DOHH2 (cell line): Measurements from ENCODE around the gene CLIP3.

ENCODE experiments used
- EZH2phosphoT487 ChIP-seq: fragments of 200-600 bp; sonication (generic); IDR thresholded peaks from 2 replicates; pipeline ENCODE4 v1.6.1; 2017; ENCODE audit warnings: borderline replicate concordance, mild to moderate bottlenecking, antibody characterized with exemption, low read length, moderate library complexity, mixed read lengths
- TF ChIP-seq, protein P1 (sequence below): fragments of 200-600 bp; sonication (generic); IDR thresholded peaks from one replicate; pipeline ENCODE4 v1.5.1; 2014; ENCODE audit warnings: antibody characterized with exemption, mild to moderate bottlenecking, low read depth, low read length; ENCODE audit not compliant: poor library complexity, severe bottlenecking

DNA sequence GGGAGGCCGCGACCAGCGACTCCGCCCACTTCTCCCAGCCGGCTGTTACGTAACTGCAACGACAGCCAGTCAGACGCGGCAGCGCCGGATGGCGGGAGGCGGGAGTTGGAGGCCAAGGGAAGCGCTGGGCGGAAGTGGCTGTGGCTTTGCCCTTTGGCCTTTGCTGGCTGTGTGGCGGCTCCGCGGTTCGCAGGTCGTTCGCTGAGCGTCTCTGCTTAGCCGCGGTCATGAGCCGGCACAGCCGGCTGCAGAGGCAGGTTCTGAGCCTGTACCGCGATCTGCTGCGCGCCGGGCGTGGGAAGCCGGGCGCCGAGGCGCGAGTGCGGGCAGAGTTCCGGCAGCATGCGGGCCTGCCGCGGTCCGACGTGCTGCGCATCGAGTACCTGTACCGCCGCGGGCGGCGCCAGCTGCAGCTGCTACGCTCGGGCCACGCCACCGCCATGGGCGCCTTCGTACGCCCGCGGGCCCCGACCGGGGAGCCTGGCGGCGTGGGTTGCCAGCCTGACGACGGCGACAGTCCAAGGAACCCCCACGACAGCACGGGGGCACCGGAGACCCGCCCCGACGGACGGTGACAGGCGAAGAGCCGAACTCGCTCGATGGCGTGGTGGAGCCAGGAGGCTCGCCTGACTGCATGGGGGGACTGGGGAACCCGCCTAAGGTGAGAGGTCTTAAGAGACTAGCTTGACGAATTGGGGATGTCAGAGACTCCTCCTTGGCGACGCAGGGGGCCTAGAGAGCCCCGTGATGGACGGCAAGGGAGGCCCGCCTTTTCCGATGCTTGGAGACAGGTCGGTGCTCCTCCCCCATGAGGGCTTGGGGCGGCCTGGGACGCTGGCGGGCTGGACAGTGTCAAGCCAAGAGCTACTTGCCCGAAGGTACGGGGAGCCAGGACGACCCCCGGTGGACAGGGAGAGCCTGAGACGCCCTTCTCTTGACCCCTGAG is 37.4 kb downstream of the CLIP3 start, which contains the start of gene SDHAF1:
- TF ChIP-seq, protein P1, sequence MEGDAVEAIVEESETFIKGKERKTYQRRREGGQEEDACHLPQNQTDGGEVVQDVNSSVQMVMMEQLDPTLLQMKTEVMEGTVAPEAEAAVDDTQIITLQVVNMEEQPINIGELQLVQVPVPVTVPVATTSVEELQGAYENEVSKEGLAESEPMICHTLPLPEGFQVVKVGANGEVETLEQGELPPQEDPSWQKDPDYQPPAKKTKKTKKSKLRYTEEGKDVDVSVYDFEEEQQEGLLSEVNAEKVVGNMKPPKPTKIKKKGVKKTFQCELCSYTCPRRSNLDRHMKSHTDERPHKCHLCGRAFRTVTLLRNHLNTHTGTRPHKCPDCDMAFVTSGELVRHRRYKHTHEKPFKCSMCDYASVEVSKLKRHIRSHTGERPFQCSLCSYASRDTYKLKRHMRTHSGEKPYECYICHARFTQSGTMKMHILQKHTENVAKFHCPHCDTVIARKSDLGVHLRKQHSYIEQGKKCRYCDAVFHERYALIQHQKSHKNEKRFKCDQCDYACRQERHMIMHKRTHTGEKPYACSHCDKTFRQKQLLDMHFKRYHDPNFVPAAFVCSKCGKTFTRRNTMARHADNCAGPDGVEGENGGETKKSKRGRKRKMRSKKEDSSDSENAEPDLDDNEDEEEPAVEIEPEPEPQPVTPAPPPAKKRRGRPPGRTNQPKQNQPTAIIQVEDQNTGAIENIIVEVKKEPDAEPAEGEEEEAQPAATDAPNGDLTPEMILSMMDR: peak; percentile 18
- no peak for TF ChIP-seq EZH2phosphoT487
